NT2/D1 (cell line): ENCODE data around the gene MIEF1.

Source experiments
- SUZ12 ChIP-seq: IDR thresholded peaks from 2 replicates; pipeline ENCODE4 v1.6.1; 2011; ENCODE audit not compliant: insufficient read length, insufficient read depth; ENCODE audit errors: extremely low read depth
- YY1 ChIP-seq: IDR thresholded peaks from 2 replicates; pipeline ENCODE4 v1.6.1; 2011; ENCODE audit not compliant: insufficient read length, insufficient read depth
- ZNF274 ChIP-seq: IDR thresholded peaks from 2 replicates; pipeline ENCODE4 v1.6.1; 2011; ENCODE audit warnings: mild to moderate bottlenecking, low read depth, low read length

DNA sequence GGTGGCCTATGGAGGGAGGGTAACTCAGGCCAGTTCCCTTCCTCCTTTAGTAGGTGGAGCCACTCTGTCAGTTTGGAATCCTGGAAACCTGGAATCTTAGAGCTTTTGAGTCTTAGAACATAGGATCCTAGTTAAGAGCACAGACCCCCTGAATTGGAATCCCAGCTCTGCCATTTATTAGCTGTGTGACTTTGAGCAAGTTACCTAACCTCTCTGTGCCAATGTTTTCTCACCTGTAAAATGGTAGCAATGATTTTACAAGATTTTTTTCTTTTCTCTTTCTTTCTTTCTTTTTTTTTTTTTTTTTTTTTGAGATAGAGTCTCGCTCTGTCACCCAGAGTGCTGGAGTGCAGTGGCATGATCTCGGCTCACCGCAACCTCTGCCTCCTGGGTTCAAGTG is 51.3 kb downstream of the MIEF1 start:
- TF ChIP-seq ZNF274 (no peak), YY1 (no peak), SUZ12 (no peak)
